HG03196 (cell line): ENCODE data around the gene SKA2.
"Not testable (repeated sequence)": the region's sequence is repeated elsewhere in the genome, so short reads cannot be mapped to it uniquely, and the experiment has no call there.

Experiments
- ATAC-seq: cut with Tn5 transposase; IDR thresholded peaks from one replicate; pipeline ENCODE4 v1.9.1; 2021; ENCODE audit not compliant: unreplicated experiment

SKA2 gene

GRCh38 chr17:59152925-59153324 is 2.1 kb downstream of the SKA2 start:
- ATAC-seq = no peak

GRCh38 chr17:59151591-59151990 is 3.4 kb downstream of the SKA2 start:
- ATAC-seq = no peak

DNA sequence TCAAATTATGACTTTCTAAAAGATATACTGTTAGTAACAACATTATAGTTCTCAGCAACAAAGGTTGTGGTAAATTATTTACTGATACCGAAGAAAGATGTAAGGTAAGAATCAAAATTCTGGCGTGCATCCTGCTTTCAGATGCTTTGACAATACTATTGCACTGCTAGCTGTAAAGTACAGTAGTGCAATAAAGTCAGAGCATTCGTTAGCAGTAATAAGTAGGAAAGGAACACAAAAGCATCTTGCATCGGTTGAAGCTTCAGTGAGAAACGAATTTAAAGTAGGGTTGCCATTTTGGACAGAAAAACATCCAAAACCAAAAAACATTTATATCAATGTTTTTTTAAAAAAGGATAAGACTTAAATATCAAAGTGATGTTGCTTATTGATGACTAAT is 4.0 kb downstream of the SKA2 start:
- no peak for ATAC-seq

GRCh38 chr17:59149841-59150511 is 5.0 kb downstream of the SKA2 start:
- no peak for ATAC-seq

GRCh38 chr17:59149051-59149450 is 5.9 kb downstream of the SKA2 start:
- ATAC-seq = no peak

DNA sequence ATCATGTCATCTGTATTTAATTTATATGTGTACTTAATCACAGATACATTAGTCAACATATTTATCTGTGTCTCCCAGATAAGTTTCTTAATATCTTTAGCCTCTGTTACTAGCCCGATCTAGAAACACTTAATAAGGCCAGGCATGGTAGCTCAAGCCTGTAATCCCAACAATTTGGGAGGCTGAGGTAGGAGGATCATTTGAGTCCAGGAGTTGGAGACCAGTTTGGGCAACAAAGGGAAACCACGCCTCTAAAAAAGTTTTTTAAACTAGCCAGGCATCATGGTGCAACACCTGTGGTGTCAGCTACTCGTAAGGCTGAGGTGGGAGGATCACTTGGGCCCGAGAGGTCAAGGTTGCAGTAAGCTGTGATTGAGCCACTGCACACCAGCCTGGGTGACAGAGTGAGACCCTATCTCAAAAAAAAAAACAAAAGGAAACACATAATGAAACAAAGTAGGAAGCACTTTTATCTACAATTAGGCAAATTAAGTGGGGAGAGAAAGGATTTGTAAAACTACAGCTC is 9.4 kb downstream of the SKA2 start:
- no peak for ATAC-seq

GRCh38 chr17:59141860-59142259 is 13.1 kb downstream of the SKA2 start:
- no peak for ATAC-seq

DNA sequence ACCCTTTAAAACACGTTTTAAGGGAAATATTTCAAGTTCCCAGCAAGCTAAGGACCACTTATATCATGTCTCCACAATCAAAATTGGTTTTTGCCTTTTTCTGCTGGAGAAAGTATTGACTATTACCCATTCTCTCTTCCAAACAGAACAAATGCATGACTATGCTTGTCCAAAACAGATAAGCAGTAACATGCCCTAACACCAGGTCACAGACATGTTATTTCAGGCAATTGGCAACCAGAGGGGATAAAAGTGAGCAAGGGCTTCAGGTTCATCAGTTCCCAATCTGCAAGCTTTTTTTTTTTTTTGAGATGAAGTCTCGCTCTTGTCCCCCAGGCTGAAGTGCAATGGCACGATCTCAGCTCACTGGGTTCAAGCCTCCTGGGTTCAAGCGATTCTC is 15.0 kb downstream of the SKA2 start:
- ATAC-seq = no peak

DNA sequence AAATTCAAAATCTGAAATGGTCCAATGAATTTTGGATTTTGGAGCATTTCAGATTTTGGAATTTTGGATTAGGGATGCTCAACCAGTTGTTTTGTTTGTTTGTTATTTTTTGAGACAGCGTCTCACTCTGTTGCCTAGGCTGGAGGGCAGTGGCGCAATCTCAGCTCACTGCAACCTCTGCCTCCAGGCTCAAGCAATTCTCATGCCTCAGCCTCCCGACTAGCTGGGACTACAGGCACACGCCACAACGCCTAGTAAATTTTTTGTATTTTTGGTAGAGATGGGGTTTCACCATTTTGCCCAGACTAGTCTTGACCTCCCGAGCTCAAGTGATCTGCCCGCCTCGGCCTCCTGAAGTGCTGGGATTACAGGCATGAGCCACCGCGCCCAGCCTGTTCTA is 16.6 kb downstream of the SKA2 start:
- ATAC-seq = not testable (repeated sequence)

DNA sequence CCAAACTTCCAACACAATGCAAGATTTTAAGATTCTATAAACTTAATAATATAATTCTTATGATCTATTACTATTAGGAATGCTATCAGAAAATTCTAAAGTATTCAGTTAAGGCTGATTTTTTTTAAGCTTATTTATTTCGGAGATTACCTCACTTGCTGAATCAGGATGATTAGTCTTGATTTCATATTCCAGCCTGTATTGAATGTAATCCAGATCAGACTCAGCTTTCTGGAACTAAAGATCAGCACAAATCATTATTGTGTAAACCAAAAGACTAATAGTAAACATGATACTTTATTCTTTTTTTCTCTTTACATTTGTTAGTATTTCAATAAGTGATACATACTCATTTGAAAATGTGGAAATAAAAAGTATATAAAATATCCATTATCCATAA is 23.9 kb downstream of the SKA2 start:
- ATAC-seq = no peak

DNA sequence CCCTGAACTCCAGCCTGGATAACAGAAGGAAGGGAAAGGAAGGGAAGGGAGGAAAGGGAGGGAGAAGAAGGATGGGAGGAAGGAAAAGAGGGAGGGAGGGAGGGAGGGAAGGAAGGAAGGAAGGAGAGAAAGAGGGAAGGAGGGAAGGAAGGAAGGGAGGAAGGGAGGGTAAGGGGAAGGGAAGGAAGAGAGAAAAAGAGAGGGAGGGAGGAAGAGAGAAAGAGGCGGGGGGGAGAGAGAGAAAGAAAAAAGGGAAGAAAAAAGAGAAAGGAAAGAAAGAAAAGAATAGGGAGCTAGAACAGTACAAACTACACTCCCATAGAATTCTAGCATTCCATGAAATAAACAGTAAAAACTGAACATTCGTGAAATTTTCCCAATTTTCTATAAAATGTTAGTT is 25.2 kb downstream of the SKA2 start:
- no peak for ATAC-seq

GRCh38 chr17:59126809-59127417 is 28.1 kb downstream of the SKA2 start:
- no peak for ATAC-seq

- ATAC-seq = no peak
Observed at GRCh38 chr17:59124665-59125064, 30.3 kb downstream of the SKA2 start.

- ATAC-seq = no peak
Observed at GRCh38 chr17:59121901-59122480, 33.0 kb downstream of the SKA2 start.

- no peak for ATAC-seq
Observed at GRCh38 chr17:59115474-59115873, 39.5 kb downstream of the SKA2 start.

GRCh38 chr17:59111539-59111938 is 43.4 kb downstream of the SKA2 start:
- ATAC-seq = no peak

GRCh38 chr17:59110973-59111372 is 44.0 kb downstream of the SKA2 start:
- no peak for ATAC-seq

DNA sequence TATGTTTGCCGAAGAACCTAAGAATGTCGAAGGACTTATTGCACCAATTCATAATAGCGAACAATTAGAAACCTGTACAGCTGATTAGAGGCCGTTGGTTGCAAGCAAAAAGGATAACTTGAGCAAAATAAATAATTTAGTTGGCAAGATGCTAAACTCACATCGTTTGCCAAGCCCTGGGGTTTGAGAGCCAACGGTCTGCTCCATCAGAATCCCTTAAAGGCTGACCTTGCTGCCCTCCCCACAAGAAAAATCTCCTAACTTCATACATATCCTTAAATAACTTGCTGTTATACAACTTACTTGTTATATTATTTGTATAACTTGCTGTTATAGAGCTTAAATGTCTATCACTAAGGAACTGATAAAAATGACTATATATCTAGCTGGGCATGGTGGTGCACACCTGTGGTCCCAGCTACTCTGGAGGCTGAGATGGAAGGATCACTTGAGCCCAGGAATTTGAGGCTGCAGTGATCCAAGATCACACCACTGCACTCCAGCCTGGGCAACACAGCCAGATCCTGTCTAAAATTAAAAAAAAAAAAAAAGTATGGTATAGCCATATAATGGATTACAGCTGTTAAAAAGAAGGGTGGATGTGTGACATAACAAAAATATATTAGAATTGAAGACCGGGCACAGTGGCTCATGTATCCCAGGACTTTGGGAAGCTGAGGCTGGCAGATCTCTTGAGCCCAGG is 46.4 kb downstream of the SKA2 start:
- ATAC-seq = no peak

DNA sequence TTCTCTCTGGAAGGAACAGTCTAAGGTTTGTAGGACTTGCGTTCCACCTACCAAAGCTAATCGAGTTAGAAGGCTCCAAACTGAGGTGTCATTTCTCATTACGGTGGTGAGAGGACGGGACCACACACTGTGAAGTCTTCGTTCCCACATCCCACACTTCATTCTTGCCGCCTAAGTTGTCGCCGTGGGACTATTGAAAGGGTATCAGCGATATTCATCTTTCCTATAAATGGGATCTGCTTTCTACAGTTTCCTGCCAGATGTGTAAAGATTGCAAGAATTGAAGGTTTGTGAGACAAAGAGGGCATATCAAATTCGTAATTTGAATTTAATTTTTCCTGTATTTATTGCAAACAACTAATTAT is 47.7 kb downstream of the SKA2 start:
- no peak for ATAC-seq

GRCh38 chr17:59106463-59107305 is 48.3 kb downstream of the SKA2 start, which contains the start of gene TRIM37:
Gene TRIM37 (minus strand): TSS chr17:59106880. CDS start chr17:59106461, 419 bp downstream.
- peak; percentile 93 for ATAC-seq
